Parathyroid adenoma (tissue), 2 donors: ENCODE results near the gene EEPD1.

Source experiments
- H2AFZ ChIP-seq: fragments of 300-600 bp; sonication (generic); one replicate; pipeline ENCODE4 v1.7.0; 2017; ENCODE audit warnings: antibody characterized with exemption, mild to moderate bottlenecking
- H3K27ac ChIP-seq: fragments of 300-600 bp; sonication (generic); one replicate; pipeline ENCODE4 v1.7.0; 2017
- H3K27me3 ChIP-seq: fragments of 300-600 bp; sonication (generic); one replicate; pipeline ENCODE4 v1.7.0; 2017; ENCODE audit warnings: low read length; ENCODE audit not compliant: control insufficient read depth, insufficient read depth
- H3K36me3 ChIP-seq: fragments of 300-600 bp; sonication (generic); one replicate; pipeline ENCODE4 v1.7.0; 2017; ENCODE audit warnings: low read length; ENCODE audit not compliant: control insufficient read depth, insufficient read depth
- H3K4me1 ChIP-seq: fragments of 300-600 bp; sonication (generic); one replicate; pipeline ENCODE4 v1.7.0; 2017; ENCODE audit warnings: control low read depth
- H3K4me2 ChIP-seq: fragments of 300-600 bp; sonication (generic); one replicate; pipeline ENCODE4 v1.7.0; 2017; ENCODE audit warnings: low read length
- H3K4me3 ChIP-seq: fragments of 300-600 bp; sonication (generic); one replicate; pipeline ENCODE4 v1.7.0; 2017; ENCODE audit warnings: low read depth, low read length
- H3K79me2 ChIP-seq: fragments of 300-600 bp; sonication (generic); one replicate; pipeline ENCODE4 v1.7.0; 2017; ENCODE audit warnings: control low read depth
- H3K9ac ChIP-seq: fragments of 300-600 bp; sonication (generic); one replicate; pipeline ENCODE4 v1.7.0; 2017; ENCODE audit warnings: mild to moderate bottlenecking
- H3K9me3 ChIP-seq: fragments of 300-600 bp; sonication (generic); one replicate; pipeline ENCODE4 v1.7.0; 2017; ENCODE audit warnings: low read length; ENCODE audit not compliant: control insufficient read depth
- TF ChIP-seq, protein P1 (sequence below): fragments of 300-600 bp; sonication (generic); IDR thresholded peaks from one replicate; pipeline ENCODE4 v1.7.0; 2017; ENCODE audit warnings: antibody characterized with exemption, mild to moderate bottlenecking
- donor health status: primary hyperparathyroidism.

The EEPD1 gene

DNA sequence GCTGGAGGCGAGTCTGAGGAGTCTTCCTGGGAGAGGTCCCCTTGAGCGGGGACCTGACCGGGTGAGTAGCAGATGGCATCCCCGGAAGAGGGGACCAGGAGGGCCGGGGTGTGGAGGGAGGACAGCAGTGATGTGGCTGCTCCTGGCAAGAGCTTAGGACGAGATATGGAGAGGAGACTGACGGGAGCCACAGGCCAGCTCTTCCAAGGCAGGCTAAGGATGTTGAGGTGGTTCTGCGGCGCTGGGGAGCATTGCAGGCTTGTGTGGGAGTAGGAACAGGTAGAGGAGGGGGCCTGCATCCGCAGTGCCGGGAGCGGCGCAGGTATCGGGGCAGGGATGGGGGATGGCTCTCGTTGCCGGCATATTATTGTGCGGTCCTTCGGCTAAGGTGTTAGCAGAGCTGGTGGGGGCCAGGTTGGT is 159.9 kb downstream of the EEPD1 start:
- H3K4me2 ChIP-seq: no peak overlapping the region
- H3K27me3 ChIP-seq: no peaks in the 10 kb centered on the region
- H3K4me1 ChIP-seq: no peaks in the 10 kb centered on the region
- no peaks in the 10 kb centered on the region for H3K79me2 ChIP-seq
- H3K9ac ChIP-seq: no peak overlapping the region
- TF ChIP-seq, protein P1, sequence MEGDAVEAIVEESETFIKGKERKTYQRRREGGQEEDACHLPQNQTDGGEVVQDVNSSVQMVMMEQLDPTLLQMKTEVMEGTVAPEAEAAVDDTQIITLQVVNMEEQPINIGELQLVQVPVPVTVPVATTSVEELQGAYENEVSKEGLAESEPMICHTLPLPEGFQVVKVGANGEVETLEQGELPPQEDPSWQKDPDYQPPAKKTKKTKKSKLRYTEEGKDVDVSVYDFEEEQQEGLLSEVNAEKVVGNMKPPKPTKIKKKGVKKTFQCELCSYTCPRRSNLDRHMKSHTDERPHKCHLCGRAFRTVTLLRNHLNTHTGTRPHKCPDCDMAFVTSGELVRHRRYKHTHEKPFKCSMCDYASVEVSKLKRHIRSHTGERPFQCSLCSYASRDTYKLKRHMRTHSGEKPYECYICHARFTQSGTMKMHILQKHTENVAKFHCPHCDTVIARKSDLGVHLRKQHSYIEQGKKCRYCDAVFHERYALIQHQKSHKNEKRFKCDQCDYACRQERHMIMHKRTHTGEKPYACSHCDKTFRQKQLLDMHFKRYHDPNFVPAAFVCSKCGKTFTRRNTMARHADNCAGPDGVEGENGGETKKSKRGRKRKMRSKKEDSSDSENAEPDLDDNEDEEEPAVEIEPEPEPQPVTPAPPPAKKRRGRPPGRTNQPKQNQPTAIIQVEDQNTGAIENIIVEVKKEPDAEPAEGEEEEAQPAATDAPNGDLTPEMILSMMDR: no peak
- no peaks in the 10 kb centered on the region for H3K36me3 ChIP-seq
- no peaks in the 10 kb centered on the region for H3K9me3 ChIP-seq
- H3K4me3 ChIP-seq: no peak overlapping the region
- no peak overlapping the region for H3K27ac ChIP-seq
- no peak overlapping the region for H2AFZ ChIP-seq

- H3K9me3 ChIP-seq: no peaks in the 10 kb centered on the region
These were observed 160.6 kb downstream of the EEPD1 start for GRCh38 chr7:36313607-36314006.

DNA sequence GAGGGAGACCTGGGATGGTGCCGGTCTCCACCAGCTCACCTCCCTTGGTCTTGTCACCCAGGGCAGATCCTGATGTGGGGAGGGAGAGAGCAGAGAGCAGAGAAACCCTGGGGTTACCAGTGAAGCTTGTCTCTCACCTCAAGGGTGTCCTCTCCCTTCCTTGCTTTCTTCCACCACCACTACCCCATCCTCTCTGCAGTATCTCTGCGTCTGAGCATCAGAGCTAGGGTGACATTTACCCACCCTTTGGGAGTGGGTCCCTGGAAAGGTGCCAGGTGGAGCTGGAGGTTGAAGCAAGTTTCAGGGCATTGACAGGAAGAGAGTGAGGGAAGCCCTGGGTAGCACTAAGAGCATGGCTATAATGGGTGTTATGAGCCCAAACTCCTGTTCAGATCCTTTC is 161.4 kb downstream of the EEPD1 start:
- no peaks in the 10 kb centered on the region for H3K4me1 ChIP-seq
- H3K36me3 ChIP-seq: no peaks in the 10 kb centered on the region
- no peak overlapping the region for H3K27ac ChIP-seq
- H3K79me2 ChIP-seq: no peaks in the 10 kb centered on the region
- no peak overlapping the region for H2AFZ ChIP-seq
- no peak overlapping the region for H3K9ac ChIP-seq
- TF ChIP-seq, protein P1: no peak
- no peak overlapping the region for H3K4me2 ChIP-seq
- no peaks in the 10 kb centered on the region for H3K27me3 ChIP-seq
- no peaks in the 10 kb centered on the region for H3K9me3 ChIP-seq
- no peak overlapping the region for H3K4me3 ChIP-seq

More at GRCh38 chr7:36313607-36314006, 160.6 kb downstream of the EEPD1 start:
- no peaks in the 10 kb centered on the region for H3K27me3 ChIP-seq
- H3K4me3 ChIP-seq: no peak overlapping the region
- H3K4me1 ChIP-seq: no peaks in the 10 kb centered on the region
- H3K4me2 ChIP-seq: no peak overlapping the region
- H3K9ac ChIP-seq: no peak overlapping the region
- H3K36me3 ChIP-seq: no peaks in the 10 kb centered on the region
- TF ChIP-seq, protein P1: no peak
- H3K27ac ChIP-seq: no peak overlapping the region
- no peaks in the 10 kb centered on the region for H3K79me2 ChIP-seq
- H2AFZ ChIP-seq: no peak overlapping the region

GRCh38 chr7:36315309-36315944 is 162.4 kb downstream of the EEPD1 start:
- Histone ChIP-seq H3K4me3 (no peak overlapping the region), H3K9me3 (no peaks in the 10 kb centered on the region), H3K27ac (no peak overlapping the region), H3K79me2 (no peaks in the 10 kb centered on the region), H3K9ac (no peak overlapping the region), H3K4me2 (no peak overlapping the region), H2AFZ (no peak overlapping the region), H3K4me1 (no peaks in the 10 kb centered on the region), H3K36me3 (no peaks in the 10 kb centered on the region), H3K27me3 (no peaks in the 10 kb centered on the region)
- TF ChIP-seq, protein P1: no peak

DNA sequence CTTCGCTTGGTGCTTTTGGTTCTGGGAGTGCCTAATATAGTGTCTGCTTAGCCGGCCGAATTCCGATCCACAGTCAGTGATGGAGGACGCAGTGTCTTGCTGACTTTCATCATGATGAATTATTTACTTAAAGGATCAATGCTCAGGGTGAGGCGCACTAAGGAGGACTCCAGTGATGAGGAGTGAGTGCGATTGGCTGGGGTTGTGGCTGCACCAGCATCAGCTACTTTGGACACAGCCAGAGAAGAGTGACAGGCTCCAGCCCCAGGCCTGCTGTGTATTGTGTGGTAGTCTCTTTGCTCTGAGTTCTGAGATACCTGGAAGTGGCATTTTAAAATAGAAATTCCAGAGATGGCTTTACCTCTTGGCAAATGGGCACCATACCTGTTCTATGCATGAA is 163.3 kb downstream of the EEPD1 start:
- no peak overlapping the region for H3K4me3 ChIP-seq
- H3K4me2 ChIP-seq: no peak overlapping the region
- H3K27ac ChIP-seq: no peak overlapping the region
- TF ChIP-seq, protein P1: no peak
- no peaks in the 10 kb centered on the region for H3K79me2 ChIP-seq
- no peak overlapping the region for H2AFZ ChIP-seq
- no peaks in the 10 kb centered on the region for H3K36me3 ChIP-seq
- no peaks in the 10 kb centered on the region for H3K4me1 ChIP-seq
- H3K9me3 ChIP-seq: no peaks in the 10 kb centered on the region
- no peaks in the 10 kb centered on the region for H3K27me3 ChIP-seq
- H3K9ac ChIP-seq: no peak overlapping the region
